Tibial nerve (tissue), 4 donors: ENCODE data around the gene COG5.

Experiments
- EP300 ChIP-seq, 2 donors: sonication (generic); formaldehyde crosslinking; IDR thresholded peaks; one replicate each; pipeline ENCODE4 v1.6.1; 2017; ENCODE audit warnings: antibody characterized with exemption in 2 of 2, mild to moderate bottlenecking in 1 of 2
- POLR2A ChIP-seq, 2 donors: fragments of 450-650 bp; IDR thresholded peaks; one replicate each; pipeline ENCODE4 v1.6.1; 2017; ENCODE audit warnings: antibody characterized with exemption in 2 of 2, mild to moderate bottlenecking in 2 of 2, moderate library complexity in 2 of 2
- TF ChIP-seq, protein P1 (sequence below), 5 experiments: fragments of 200-600 bp in 3 of 5; fragments of 450-650 bp in 2 of 5; sonication (generic) in 3 of 5; IDR thresholded peaks; one replicate each; pipeline ENCODE4 v1.5.1; 2016 to 2019; ENCODE audit warnings: antibody characterized with exemption in 5 of 5, mild to moderate bottlenecking in 3 of 5, moderate library complexity in 2 of 5

DNA sequence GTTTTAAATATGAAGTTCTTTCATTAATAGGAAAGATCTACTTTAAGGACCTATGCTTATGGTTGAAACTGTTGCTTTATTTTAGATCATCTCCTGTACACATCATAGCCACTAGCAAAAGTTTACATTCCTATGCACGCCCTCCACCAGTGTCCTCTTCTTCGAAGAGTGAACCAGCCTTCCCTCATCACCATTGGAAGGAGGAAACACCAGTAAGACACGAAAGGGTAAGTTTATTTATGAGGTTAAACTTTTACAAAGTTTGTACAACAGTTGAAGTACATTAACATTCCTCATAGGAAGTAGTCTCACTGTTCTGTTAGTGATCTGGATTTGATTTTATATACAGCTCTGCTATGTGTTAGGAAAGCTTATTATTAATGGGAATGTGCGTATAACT, 378.0 kb downstream of the COG5 start:
- TF ChIP-seq POLR2A (IDR thresholded peaks at IDR 0.05) (no peak), EP300 (IDR thresholded peaks at IDR 0.05) (no peak)
- TF ChIP-seq, protein P1, sequence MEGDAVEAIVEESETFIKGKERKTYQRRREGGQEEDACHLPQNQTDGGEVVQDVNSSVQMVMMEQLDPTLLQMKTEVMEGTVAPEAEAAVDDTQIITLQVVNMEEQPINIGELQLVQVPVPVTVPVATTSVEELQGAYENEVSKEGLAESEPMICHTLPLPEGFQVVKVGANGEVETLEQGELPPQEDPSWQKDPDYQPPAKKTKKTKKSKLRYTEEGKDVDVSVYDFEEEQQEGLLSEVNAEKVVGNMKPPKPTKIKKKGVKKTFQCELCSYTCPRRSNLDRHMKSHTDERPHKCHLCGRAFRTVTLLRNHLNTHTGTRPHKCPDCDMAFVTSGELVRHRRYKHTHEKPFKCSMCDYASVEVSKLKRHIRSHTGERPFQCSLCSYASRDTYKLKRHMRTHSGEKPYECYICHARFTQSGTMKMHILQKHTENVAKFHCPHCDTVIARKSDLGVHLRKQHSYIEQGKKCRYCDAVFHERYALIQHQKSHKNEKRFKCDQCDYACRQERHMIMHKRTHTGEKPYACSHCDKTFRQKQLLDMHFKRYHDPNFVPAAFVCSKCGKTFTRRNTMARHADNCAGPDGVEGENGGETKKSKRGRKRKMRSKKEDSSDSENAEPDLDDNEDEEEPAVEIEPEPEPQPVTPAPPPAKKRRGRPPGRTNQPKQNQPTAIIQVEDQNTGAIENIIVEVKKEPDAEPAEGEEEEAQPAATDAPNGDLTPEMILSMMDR (IDR thresholded peaks at IDR 0.05) = no peak
